GM12878 (cell line): ENCODE results near the gene RASAL2. TPM values are rescaled to one million over a fixed set of nuclear protein-coding genes. Genes with fewer than 3 reads are reported as not detected.

Experiments
- CBX5 ChIP-seq: sonication (generic); IDR thresholded peaks from 2 replicates; pipeline ENCODE4 v1.6.1; 2016; ENCODE audit warnings: low read depth, moderate library complexity, mild to moderate bottlenecking, inconsistent platforms
- CREB1 ChIP-seq: IDR thresholded peaks from 2 replicates; pipeline ENCODE4 v1.6.1; 2012; ENCODE audit warnings: low read depth, mild to moderate bottlenecking, inconsistent platforms
- IKZF1 ChIP-seq: fragments of 450-650 bp; conservative IDR thresholded peaks from 2 replicates; pipeline ENCODE4 v1.6.1; 2017; ENCODE audit warnings: antibody characterized with exemption, mild to moderate bottlenecking
- POLR2AphosphoS2 ChIP-seq: IDR thresholded peaks from 2 replicates; pipeline ENCODE4 v1.6.1; 2011; ENCODE audit warnings: low read depth, mild to moderate bottlenecking, low read length, improper control_type of control experiment, moderate library complexity
- SIN3A ChIP-seq: IDR thresholded peaks from 2 replicates; pipeline ENCODE4 v1.6.1; 2012; ENCODE audit warnings: low read depth, low read length, improper control_type of control experiment
- SMAD1 ChIP-seq: fragments of 450-650 bp; IDR thresholded peaks from 2 replicates; pipeline ENCODE4 v1.6.1; 2018; ENCODE audit warnings: mild to moderate bottlenecking, low read depth; ENCODE audit not compliant: partially characterized antibody
- SREBF2 ChIP-seq: IDR thresholded peaks from 2 replicates; pipeline ENCODE4 v1.6.1; 2012; ENCODE audit warnings: mild to moderate bottlenecking, low read length
- TCF3 ChIP-seq: IDR thresholded peaks from 2 replicates; pipeline ENCODE4 v1.6.1; 2012; ENCODE audit warnings: low read depth, mild to moderate bottlenecking, low read length, borderline replicate concordance; ENCODE audit not compliant: insufficient read depth
- polyA plus RNA-seq, 11 experiments: library from polyadenylated mRNA; depleted of rRNA in 4 of 11; unstranded in 6 of 11; stranded (reverse) in 5 of 11; fragments of >200 nt; fragmentation: Nextera tagmentation in 4 of 11; fragmentation: Illumina TruSeq in 1 of 11; extraction: Ambion mirVana in 4 of 11; extraction: Trizol in 1 of 11; gene quantifications; 1 replicate in 1 of 11; 2 replicates in 10 of 11; pipeline versions ENCODE4 v1.2.1 to v1.2.3, GENCODE V29; 2011 to 2016; ENCODE audit warnings: inconsistent platforms in 2 of 11, missing spikeins in 2 of 11, low read depth in 1 of 11
- total RNA-seq, 4 experiments: library from RNA; depleted of rRNA in 3 of 4; stranded (reverse); fragments of >200 nt in 3 of 4; fragmentation: Illumina TruSeq in 1 of 4; extraction: Trizol in 1 of 4; gene quantifications; 2 replicates each; pipeline versions ENCODE4 v1.2.1 to v1.2.3, GENCODE V29; 2013 to 2021
- TF ChIP-seq, protein P1 (sequence below): fragments of 450-650 bp; IDR thresholded peaks from 2 replicates; pipeline ENCODE4 v1.6.1; 2016; ENCODE audit warnings: mild to moderate bottlenecking, moderate library complexity, borderline replicate concordance
- TF ChIP-seq, protein P2 (sequence below): fragments of 450-650 bp; IDR thresholded peaks from 2 replicates; pipeline ENCODE4 v1.6.1; 2017; ENCODE audit warnings: mild to moderate bottlenecking, low read depth, inconsistent platforms; ENCODE audit not compliant: poor library complexity, severe bottlenecking

RASAL2 gene
- total and polyA plus RNA-seq, 10 of the 15 experiments (the other 5 are each of a cell fraction or from before 2014, with no cell fraction given) = 0.02 to 6.9 (median 0.17) TPM; not detected in 1

DNA sequence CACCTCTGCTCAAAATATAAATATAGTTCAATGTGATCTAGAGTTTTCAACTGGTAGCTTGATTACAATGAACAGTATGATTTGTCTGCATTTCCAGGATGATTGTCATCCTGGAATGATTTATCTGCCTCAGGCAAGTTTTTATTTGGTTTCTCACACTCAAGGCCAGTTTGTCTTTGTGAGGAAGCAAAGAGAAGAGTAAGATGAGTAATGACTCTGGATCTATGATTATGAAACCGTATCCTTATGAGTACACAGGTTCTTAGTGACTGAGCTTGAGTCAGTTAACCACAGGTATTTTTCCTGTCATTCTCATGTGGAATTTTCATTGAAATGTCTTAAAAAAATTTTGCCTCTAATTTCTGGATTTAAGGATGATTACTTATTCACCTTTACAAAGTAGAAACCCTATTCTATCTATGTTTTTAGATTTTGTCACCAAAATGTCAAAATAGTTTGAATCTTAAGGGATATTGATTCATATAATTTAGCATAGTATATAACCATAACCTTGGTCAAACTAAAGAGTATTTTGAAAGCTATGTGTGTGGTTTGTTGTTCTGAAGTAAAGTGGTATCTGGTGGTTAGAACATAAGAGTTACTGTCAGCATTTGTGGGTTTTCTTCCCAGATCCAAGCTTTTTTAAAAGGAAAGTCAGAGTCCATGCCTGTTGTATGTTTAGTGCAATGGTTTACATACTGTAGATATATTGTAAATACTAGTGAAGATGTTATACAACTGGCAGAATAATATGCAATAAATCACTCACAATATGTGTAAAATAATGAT, 145.0 kb downstream of the RASAL2 start (continued):
- TF ChIP-seq, protein P1, sequence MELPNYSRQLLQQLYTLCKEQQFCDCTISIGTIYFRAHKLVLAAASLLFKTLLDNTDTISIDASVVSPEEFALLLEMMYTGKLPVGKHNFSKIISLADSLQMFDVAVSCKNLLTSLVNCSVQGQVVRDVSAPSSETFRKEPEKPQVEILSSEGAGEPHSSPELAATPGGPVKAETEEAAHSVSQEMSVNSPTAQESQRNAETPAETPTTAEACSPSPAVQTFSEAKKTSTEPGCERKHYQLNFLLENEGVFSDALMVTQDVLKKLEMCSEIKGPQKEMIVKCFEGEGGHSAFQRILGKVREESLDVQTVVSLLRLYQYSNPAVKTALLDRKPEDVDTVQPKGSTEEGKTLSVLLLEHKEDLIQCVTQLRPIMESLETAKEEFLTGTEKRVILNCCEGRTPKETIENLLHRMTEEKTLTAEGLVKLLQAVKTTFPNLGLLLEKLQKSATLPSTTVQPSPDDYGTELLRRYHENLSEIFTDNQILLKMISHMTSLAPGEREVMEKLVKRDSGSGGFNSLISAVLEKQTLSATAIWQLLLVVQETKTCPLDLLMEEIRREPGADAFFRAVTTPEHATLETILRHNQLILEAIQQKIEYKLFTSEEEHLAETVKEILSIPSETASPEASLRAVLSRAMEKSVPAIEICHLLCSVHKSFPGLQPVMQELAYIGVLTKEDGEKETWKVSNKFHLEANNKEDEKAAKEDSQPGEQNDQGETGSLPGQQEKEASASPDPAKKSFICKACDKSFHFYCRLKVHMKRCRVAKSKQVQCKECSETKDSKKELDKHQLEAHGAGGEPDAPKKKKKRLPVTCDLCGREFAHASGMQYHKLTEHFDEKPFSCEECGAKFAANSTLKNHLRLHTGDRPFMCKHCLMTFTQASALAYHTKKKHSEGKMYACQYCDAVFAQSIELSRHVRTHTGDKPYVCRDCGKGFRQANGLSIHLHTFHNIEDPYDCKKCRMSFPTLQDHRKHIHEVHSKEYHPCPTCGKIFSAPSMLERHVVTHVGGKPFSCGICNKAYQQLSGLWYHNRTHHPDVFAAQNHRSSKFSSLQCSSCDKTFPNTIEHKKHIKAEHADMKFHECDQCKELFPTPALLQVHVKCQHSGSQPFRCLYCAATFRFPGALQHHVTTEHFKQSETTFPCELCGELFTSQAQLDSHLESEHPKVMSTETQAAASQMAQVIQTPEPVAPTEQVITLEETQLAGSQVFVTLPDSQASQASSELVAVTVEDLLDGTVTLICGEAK = no peak
- TF ChIP-seq CBX5 (no peak), SREBF2 (no peak), SMAD1 (no peak), IKZF1 (no peak), CREB1 (no peak), TCF3 (no peak), SIN3A (no peak), POLR2AphosphoS2 (no peak)
- TF ChIP-seq, protein P2, sequence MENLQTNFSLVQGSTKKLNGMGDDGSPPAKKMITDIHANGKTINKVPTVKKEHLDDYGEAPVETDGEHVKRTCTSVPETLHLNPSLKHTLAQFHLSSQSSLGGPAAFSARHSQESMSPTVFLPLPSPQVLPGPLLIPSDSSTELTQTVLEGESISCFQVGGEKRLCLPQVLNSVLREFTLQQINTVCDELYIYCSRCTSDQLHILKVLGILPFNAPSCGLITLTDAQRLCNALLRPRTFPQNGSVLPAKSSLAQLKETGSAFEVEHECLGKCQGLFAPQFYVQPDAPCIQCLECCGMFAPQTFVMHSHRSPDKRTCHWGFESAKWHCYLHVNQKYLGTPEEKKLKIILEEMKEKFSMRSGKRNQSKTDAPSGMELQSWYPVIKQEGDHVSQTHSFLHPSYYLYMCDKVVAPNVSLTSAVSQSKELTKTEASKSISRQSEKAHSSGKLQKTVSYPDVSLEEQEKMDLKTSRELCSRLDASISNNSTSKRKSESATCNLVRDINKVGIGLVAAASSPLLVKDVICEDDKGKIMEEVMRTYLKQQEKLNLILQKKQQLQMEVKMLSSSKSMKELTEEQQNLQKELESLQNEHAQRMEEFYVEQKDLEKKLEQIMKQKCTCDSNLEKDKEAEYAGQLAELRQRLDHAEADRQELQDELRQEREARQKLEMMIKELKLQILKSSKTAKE = no peak
